Measurements from ENCODE around the gene OR51M1.
"Not testable (repeated sequence)": the region's sequence is repeated elsewhere in the genome, so short reads cannot be mapped to it uniquely, and the experiment has no call there.

OR51M1 gene, protein sequence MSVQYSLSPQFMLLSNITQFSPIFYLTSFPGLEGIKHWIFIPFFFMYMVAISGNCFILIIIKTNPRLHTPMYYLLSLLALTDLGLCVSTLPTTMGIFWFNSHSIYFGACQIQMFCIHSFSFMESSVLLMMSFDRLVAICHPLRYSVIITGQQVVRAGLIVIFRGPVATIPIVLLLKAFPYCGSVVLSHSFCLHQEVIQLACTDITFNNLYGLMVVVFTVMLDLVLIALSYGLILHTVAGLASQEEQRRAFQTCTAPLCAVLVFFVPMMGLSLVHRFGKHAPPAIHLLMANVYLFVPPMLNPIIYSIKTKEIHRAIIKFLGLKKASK

DNA sequence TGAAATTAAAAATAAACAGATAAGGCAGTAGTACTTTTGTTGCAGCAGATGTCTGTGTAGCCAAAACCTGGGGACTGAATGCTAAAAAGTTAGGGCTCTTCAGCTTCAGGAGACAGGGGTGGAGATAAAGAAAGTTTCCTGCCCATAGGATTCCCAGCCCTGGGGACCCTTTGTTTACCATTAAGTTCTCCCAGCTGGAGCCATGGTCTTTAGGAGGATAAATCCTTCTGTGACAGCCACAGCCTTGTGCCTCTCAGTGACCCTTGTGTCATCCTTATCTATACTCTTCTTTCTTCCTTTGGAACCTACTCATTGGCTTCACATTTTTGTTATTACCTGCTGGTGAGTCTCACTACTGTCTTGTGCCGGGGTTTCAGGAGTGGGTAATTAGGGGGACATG, at the start of gene OR51M1:
Gene OR51M1, plus strand, starts transcription at position 237 of the 400 bp plus-strand sequence. CDS start 5,587 bp downstream, outside the sequence.
- DNase-seq (ENCODE audit: low spot score in 2 of 2) = no peak
- Mint-ChIP-seq H3K36me3 (no peaks in the 10 kb centered on the region), H3K27ac (no peak within 1 kb of the TSS), H3K9me3 (no peaks in the 10 kb centered on the region), H3K4me3 (no peak within 1 kb of the TSS), H3K4me1 (no peaks in the 10 kb centered on the region)
- ATAC-seq = no peak

DNA sequence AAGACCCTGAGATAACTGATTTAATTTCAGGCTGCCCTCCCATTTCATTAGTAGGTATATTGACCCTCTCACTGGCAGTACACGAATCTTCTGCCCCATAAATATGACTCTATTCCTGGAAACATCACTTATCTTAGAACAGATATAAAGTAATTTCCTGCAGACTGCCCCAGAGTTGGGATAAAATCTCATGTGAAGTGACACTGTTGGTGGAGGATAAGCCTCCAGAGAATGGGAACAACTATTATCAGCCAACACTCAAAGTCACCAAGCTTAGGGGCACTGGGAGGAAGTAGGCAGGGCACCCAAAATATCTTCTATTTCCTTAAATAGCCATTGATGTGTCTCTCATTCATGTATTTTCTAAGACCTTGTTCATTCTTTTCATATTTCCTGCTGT, 48.4 kb upstream of the OR51M1 start:
- peaks cover 2% of the 10 kb centered on the region for H3K9me3 Mint-ChIP-seq
- H3K4me3 Mint-ChIP-seq = no peak overlapping the region
- no peak overlapping the region for H3K27ac Mint-ChIP-seq
- no peaks in the 10 kb centered on the region for H3K4me1 Mint-ChIP-seq
- no peaks in the 10 kb centered on the region for H3K36me3 Mint-ChIP-seq
- ATAC-seq = no peak
- no peak for DNase-seq (ENCODE audit: low spot score in 2 of 2)

DNA sequence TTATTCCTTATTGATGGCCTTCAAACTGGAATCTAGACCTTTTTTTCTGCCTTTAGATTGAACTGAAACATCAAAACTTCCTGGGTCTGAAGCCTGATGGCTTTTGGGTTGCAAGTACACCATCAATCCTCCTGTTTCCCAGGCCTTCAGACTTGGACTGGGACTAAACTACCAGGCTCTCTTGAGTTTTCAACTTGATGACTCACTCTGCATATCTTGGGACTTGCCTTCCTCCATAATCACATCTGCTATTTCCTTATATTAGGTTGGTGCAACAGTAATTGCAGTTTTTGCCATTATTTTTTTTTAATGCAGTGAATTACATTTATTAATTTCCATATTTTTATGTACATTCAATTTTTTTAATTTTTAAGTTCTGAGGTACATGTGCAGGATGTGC, 47.3 kb upstream of the OR51M1 start:
- H3K4me1 Mint-ChIP-seq = no peaks in the 10 kb centered on the region

DNA sequence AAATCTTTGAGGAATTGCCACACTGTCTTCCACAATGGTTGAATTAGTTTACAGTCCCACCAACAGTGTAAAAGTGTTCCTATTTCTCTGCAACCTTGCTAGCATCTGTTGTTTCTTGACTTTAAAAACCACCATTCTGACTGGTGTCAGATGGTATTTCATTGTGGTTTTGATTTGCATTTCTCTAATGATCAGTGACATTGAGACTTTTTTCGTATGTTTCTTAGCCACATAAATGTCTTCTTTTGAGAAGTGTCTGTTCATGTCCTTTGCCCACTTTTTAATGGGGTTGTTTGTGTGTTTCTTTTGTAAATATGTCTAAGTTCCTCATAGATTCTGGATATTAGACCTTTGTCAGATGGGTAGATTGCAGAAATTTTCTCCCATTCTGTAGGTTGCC, 46.4 kb upstream of the OR51M1 start:
- ATAC-seq, H3K4me1 Mint-ChIP-seq, H3K36me3 Mint-ChIP-seq: not testable (repeated sequence)

More for the DNA sequence above, 47.3 kb upstream of the OR51M1 start:
- H3K4me3 Mint-ChIP-seq = no peak overlapping the region
- H3K27ac Mint-ChIP-seq = no peak overlapping the region
- no peaks in the 10 kb centered on the region for H3K9me3 Mint-ChIP-seq
- ATAC-seq (no peak), DNase-seq (ENCODE audit: low spot score in 2 of 2) (no peak)
- no peaks in the 10 kb centered on the region for H3K36me3 Mint-ChIP-seq

DNA sequence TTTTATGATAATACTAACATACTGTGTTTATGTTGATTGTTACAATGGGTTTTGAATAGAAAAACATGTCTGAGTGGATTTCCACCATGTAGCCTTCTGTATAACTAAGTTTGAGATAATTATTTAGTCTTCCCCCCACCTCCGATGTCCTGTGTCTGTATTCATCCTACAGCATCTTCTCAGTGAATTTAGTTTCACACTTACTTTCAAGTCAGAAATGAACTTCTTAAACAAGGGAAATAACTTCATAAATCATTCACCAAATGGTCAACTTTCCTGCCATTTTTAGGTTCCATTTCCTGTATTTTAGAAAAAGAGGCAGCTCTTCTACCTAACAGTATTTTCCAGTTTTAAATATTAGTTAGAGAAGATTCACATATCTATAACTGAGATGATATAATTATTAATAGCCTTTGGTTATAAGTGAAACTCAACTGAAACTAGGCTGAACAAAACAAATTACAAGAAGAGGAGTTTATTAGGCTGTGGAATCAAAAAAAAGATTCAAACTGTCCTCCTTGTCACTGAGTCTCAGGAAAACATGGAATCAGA, 43.8 kb upstream of the OR51M1 start:
- ATAC-seq (no peak), DNase-seq (ENCODE audit: low spot score in 2 of 2) (no peak)
- no peaks in the 10 kb centered on the region for H3K9me3 Mint-ChIP-seq
- H3K4me1 Mint-ChIP-seq = no peaks in the 10 kb centered on the region
- H3K36me3 Mint-ChIP-seq = no peaks in the 10 kb centered on the region
- H3K4me3 Mint-ChIP-seq = no peak overlapping the region
- no peak overlapping the region for H3K27ac Mint-ChIP-seq

More for the DNA sequence above, 46.4 kb upstream of the OR51M1 start:
- not testable (repeated sequence) for DNase-seq (ENCODE audit: low spot score in 2 of 2); H3K27ac Mint-ChIP-seq; H3K9me3 Mint-ChIP-seq; H3K4me3 Mint-ChIP-seq

DNA sequence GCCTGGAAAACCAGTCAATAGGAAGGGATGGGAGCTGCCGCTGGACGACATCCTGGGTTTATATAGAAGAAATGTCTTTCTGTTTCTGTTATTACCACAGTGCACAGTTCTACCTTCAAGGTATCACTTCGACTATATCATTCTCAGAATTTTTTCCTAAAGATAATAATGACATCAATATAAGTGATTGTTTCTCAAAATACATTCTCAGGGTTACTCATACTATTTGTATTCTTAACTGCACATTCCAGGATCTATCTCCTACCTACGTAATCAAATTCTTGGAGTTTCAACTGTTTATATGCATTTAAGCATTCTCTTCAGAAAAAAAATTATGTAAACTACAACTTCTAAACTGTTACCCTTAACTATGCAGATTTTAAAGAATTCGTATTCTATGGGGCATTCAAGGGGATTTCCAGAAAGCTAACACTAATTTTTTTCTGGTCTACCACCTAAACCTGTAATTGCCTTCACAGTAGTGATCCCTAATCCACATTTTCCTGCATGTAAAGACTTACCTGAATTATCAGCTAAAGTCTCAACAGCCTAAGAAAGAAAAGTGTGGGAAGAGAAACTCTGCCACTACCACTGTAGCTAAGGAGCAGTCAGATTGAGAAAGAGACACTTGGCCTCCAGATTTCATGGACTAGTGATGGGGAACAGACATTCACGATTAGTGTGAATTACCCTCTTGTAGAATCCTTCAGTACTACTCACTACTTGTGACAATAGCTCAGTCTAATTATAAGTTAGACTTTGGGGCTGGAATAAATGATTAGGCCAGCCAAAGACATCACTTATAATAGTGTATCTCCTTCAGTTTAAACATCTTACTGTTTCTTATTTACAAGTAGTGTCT, 39.9 kb upstream of the OR51M1 start, which contains the start of gene OR51B5:
Gene OR51B5, minus strand, starts transcription at position 51 of the 862 bp plus-strand sequence. Its CDS starts 0 bp downstream, at position 51.
- Mint-ChIP-seq H3K27ac (no peak within 1 kb of the TSS), H3K4me1 (no peaks in the 10 kb centered on the region), H3K4me3 (no peak within 1 kb of the TSS), H3K36me3 (no peaks in the 10 kb centered on the region), H3K9me3 (no peaks in the 10 kb centered on the region)
- ATAC-seq = no peak
- no peak for DNase-seq (ENCODE audit: low spot score in 2 of 2)

DNA sequence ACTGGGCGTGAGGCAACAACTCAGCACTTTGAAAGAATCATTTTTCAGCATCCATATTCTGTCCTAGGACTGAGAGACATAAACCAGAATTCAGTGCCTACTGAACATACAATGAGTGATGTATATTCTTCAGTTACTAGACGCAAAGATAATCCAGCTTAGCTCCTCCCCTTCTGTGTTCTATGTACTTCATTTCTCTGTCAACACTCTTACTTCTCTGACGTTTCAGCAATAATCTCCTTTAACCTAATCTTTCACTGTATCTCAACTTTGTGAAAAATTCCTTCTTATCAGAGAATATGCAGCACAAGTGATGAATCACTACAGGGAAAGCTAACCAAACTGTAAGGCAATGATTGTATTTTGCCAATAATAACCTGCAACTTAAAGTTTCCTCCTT, 37.8 kb upstream of the OR51M1 start:
- DNase-seq (ENCODE audit: low spot score in 2 of 2) (no peak), ATAC-seq (no peak)
- Mint-ChIP-seq H3K36me3 (no peaks in the 10 kb centered on the region), H3K4me1 (no peaks in the 10 kb centered on the region), H3K27ac (no peak overlapping the region), H3K4me3 (no peak overlapping the region), H3K9me3 (no peaks in the 10 kb centered on the region)

DNA sequence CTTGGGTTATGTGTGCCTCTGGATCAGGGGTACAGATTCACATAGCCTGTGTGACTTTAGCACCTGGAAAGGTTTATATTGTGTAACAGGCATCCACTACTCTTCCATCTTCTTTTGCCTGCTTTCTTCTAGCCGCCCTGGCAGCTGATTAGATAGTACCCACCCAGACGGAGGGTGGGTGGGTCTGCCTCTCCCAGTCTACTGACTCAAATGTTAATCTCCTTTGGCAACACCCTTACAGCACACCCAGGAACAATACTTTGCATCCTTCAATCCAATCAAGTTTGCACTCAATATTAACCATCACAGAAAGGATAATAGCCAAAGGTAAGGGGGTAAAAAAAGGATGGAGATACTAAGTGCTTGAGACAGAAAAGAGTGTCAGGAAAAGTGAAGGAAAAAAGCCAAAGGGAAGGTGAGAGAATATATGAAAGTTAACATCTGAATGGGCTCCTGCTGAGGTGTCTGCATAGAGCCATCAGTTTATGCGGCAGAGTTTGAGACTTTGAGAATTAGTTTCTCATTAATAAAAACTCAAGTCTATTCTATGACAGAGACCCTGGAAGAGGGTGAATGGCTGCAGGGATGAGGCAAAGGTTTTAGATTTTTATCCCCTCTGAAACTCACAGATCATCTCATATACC, 34.9 kb upstream of the OR51M1 start:
- Mint-ChIP-seq H3K4me3 (no peak overlapping the region), H3K36me3 (no peaks in the 10 kb centered on the region), H3K9me3 (no peaks in the 10 kb centered on the region), H3K4me1 (no peaks in the 10 kb centered on the region), H3K27ac (no peak overlapping the region)
- DNase-seq (ENCODE audit: low spot score in 2 of 2) (no peak), ATAC-seq (no peak)

DNA sequence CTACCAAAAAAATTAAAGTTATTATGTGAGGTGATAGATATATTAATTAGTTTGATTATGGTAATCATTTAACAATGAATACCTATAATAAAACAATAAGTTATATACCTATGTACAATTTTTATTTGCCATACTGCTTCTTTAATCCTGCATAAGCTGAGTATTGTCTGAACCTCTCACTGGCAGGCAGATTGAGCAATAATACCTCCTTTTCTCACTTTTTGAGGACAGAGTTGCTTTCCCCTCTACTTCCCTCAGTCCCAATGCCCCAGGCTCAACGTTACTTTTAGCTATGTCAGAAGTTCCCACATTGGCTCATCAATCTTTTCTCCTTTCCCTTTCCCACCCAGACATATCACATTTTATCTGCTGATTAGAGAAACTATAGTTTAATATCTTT, 34.1 kb upstream of the OR51M1 start:
- no peak for DNase-seq (ENCODE audit: low spot score in 2 of 2)
- Mint-ChIP-seq H3K4me3 (no peak overlapping the region), H3K9me3 (no peaks in the 10 kb centered on the region), H3K4me1 (no peaks in the 10 kb centered on the region), H3K27ac (no peak overlapping the region), H3K36me3 (no peaks in the 10 kb centered on the region)
- ATAC-seq = no peak

DNA sequence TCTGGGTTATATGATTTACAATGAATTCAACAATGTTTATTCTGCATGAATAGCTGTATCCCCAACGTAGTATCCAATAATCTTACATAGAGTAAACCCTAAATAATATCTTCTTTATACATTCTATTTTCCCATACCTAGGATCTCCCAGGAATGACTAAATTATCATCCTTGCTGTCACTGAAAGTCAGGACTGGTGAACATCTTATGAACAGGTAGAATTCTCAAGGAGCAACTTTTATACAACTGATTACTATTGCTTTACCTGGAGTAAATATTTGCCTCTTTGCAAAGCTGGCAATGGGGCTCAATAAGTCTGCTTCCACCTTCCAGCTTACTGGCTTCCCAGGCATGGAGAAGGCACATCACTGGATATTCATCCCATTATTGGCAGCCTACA, 32.4 kb upstream of the OR51M1 start, which contains the start of gene OR51B6:
Gene OR51B6, plus strand, starts transcription at position 301 of the 400 bp plus-strand sequence. Its CDS starts 0 bp downstream, at position 301.
- no peak within 1 kb of the TSS for H3K4me3 Mint-ChIP-seq
- no peak for ATAC-seq
- H3K9me3 Mint-ChIP-seq = no peaks in the 10 kb centered on the region
- H3K36me3 Mint-ChIP-seq = no peaks in the 10 kb centered on the region
- H3K27ac Mint-ChIP-seq = no peak within 1 kb of the TSS
- H3K4me1 Mint-ChIP-seq = no peaks in the 10 kb centered on the region
- DNase-seq (ENCODE audit: low spot score in 2 of 2) = no peak

DNA sequence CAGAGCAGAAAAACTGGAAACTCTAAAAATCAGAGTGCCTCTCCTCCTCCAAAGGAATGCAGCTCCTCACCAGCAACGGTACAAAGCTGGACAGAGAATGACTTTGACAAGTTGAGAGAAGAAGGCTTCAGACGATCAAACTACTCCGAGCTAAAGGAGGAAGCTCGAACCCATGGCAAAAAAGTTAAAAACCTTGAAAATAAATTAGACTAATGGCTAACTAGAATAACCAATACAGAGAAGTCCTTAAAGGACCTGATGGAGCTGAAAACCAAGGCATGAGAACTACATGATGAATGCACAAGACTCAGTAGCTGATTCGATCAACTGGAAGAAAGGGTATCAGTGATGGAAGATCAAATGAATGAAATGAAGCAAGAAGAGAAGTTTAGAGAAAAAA, 27.6 kb upstream of the OR51M1 start:
- not testable (repeated sequence) for H3K36me3 Mint-ChIP-seq; H3K27ac Mint-ChIP-seq; H3K4me1 Mint-ChIP-seq; H3K9me3 Mint-ChIP-seq; H3K4me3 Mint-ChIP-seq; ATAC-seq; DNase-seq (ENCODE audit: low spot score in 2 of 2)

DNA sequence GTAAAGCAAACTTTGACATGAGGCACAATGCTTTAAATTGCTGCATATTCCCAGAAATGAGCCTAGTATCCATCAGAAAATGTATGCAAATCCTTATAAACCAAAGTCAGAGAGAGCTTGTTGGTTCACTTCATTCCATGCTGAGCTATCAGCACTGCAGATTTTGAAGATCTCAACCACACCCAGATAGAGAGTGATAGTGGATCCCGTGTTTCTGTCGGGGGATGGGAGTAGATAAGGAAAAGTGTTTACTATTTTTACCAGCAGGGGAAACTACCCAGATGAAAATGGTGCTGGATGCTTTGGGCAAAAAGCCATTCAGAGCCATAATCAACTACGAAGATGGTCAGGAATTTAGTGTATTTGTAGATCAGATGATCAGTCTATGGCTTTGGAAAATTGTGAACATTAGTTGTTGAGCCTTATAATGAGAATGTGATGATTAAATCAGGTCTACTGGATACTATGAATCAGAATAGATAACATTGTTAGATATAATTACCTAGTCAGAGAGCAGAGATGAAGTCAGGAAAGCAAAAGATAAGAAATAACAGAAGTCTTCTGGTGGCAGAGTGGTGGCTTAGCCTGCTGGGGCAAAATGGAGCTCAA, 21.5 kb upstream of the OR51M1 start:
- no peaks in the 10 kb centered on the region for H3K36me3 Mint-ChIP-seq
- ATAC-seq = no peak
- no peaks in the 10 kb centered on the region for H3K4me1 Mint-ChIP-seq

DNA sequence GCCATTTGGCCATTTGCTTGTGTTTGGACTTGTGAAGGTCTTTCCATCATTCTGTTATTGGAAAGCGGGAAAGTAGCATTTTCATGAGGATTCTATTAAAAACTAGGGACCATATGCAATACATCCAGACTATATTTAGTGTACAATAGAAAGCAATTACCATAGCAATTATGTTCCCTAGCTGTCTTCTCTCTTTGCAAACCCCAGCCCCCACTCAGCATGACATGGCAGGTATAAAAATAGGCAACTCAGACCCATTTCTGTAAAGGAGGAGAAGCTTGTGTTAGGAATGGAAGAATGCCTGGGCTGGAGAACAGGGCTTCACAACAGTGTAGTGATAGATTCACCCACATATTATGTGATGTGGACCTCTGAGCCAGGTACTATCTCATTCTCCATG, 19.9 kb upstream of the OR51M1 start:
- ATAC-seq (no peak), DNase-seq (ENCODE audit: low spot score in 2 of 2) (no peak)
- Mint-ChIP-seq H3K36me3 (no peaks in the 10 kb centered on the region), H3K4me3 (no peak overlapping the region), H3K9me3 (peaks cover 3% of the 10 kb centered on the region), H3K4me1 (no peaks in the 10 kb centered on the region), H3K27ac (no peak overlapping the region)

More for the DNA sequence above, 21.5 kb upstream of the OR51M1 start:
- DNase-seq (ENCODE audit: low spot score in 2 of 2) = no peak
- Mint-ChIP-seq H3K9me3 (peaks cover 6% of the 10 kb centered on the region), H3K27ac (no peak overlapping the region), H3K4me3 (no peak overlapping the region)

DNA sequence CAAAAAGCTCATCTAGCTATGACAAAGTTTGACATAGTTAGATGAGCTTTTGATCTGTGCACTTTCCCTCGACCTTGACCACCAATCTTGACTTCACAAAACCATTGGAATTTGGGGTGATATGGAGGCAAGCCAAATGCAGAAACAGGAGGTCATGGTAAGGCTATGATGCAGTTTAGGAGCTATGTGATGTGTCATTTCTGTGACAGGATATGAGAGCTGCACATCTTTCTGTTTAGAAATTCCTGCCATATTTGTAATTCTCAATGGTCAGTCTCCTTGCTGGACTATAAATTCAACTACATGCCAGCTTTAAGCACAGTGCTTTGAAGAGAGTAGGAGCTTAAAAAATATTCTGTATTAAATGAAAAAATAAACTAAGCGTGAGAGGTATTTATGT, 19.4 kb upstream of the OR51M1 start:
- ATAC-seq (no peak), DNase-seq (ENCODE audit: low spot score in 2 of 2) (no peak)
- no peaks in the 10 kb centered on the region for H3K4me1 Mint-ChIP-seq
- no peak overlapping the region for H3K27ac Mint-ChIP-seq
- peaks cover 3% of the 10 kb centered on the region for H3K9me3 Mint-ChIP-seq
- no peak overlapping the region for H3K4me3 Mint-ChIP-seq
- no peaks in the 10 kb centered on the region for H3K36me3 Mint-ChIP-seq

DNA sequence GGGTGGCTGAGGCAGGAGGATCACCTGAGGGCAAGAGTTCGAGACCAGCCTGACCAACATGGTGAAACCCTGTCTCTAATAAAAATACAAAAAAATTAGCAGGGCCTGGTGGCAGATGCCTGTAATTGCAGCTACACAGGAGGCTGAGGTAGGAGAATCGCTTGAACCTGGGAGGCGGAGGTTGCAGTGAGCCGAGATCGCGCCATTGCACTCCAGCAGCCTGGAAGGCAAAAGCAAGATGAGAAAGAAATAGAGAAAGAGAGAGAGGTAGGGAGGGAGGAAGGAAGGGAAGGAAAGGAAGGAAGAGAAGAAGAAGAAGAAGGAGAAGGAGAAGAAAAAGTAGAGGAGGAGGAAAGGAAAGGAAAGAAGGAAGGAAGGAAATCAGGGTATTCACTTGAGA, 17.2 kb upstream of the OR51M1 start:
- not testable (repeated sequence) for H3K9me3 Mint-ChIP-seq; H3K4me1 Mint-ChIP-seq; H3K4me3 Mint-ChIP-seq; H3K36me3 Mint-ChIP-seq; H3K27ac Mint-ChIP-seq; DNase-seq (ENCODE audit: low spot score in 2 of 2); ATAC-seq

Measured in stimulated activated effector memory CD8-positive, alpha-beta T cell treated with anti-CD3 and anti-CD28 coated beads, Interleukin-12 subunit alpha, Interleukin-12 subunit beta, amount 100 ng/mL, for 72 hours (primary cell).